IPS-18c (cell line): ENCODE results near the gene EVI5.
"Not testable (repeated sequence)": the region's sequence is repeated elsewhere in the genome, so short reads cannot be mapped to it uniquely, and the experiment has no call there.

Experiments
- H3K4me3 ChIP-seq: 2 replicates; pipeline ENCODE4 v1.7.0; 2013; ENCODE audit warnings: low read depth, mild to moderate bottlenecking, low read length, moderate library complexity; ENCODE audit not compliant: insufficient read depth
- H3K9me3 ChIP-seq: one replicate; pipeline ENCODE4 v1.6.1; 2013; ENCODE audit warnings: mild to moderate bottlenecking, low read length, moderate library complexity; ENCODE audit not compliant: control insufficient read depth, insufficient read depth

The EVI5 gene

GRCh38 chr1:92524944-92525590 is 259.8 kb downstream of the EVI5 start:
- H3K4me3 ChIP-seq, H3K9me3 ChIP-seq: not testable (repeated sequence)

GRCh38 chr1:92519043-92519442 is 265.9 kb downstream of the EVI5 start:
- no peak overlapping the region for H3K4me3 ChIP-seq

GRCh38 chr1:92516574-92516973 is 268.3 kb downstream of the EVI5 start:
- Histone ChIP-seq H3K4me3 (no peak overlapping the region), H3K9me3 (no peaks in the 10 kb centered on the region)

More at GRCh38 chr1:92519043-92519442, 265.9 kb downstream of the EVI5 start:
- H3K9me3 ChIP-seq, result no peaks in the 10 kb centered on the region

GRCh38 chr1:92515796-92516201 is 269.1 kb downstream of the EVI5 start:
- no peak overlapping the region for H3K4me3 ChIP-seq
- no peaks in the 10 kb centered on the region for H3K9me3 ChIP-seq

- Histone ChIP-seq H3K4me3 (no peak overlapping the region), H3K9me3 (no peaks in the 10 kb centered on the region)
Measured at GRCh38 chr1:92511541-92511940, 273.4 kb downstream of the EVI5 start.

GRCh38 chr1:92509619-92510018 is 275.3 kb downstream of the EVI5 start:
- H3K4me3 ChIP-seq, result no peak overlapping the region
- H3K9me3 ChIP-seq, result no peaks in the 10 kb centered on the region

- no peaks in the 10 kb centered on the region for H3K9me3 ChIP-seq
- no peak overlapping the region for H3K4me3 ChIP-seq
Measured at GRCh38 chr1:92505015-92505692, 279.8 kb downstream of the EVI5 start.

GRCh38 chr1:92504291-92505014 is 280.5 kb downstream of the EVI5 start:
- no peak overlapping the region for H3K4me3 ChIP-seq

GRCh38 chr1:92503926-92504285 is 281.0 kb downstream of the EVI5 start:
- Histone ChIP-seq H3K9me3 (no peaks in the 10 kb centered on the region), H3K4me3 (no peak overlapping the region)

More at GRCh38 chr1:92504291-92505014, 280.5 kb downstream of the EVI5 start:
- H3K9me3 ChIP-seq, result no peaks in the 10 kb centered on the region

- H3K4me3 ChIP-seq, result no peak overlapping the region
Measured at GRCh38 chr1:92503043-92503925, 281.6 kb downstream of the EVI5 start.

GRCh38 chr1:92502247-92502646 is 282.7 kb downstream of the EVI5 start:
- Histone ChIP-seq H3K4me3 (no peak overlapping the region), H3K9me3 (no peaks in the 10 kb centered on the region)

More at GRCh38 chr1:92503043-92503925, 281.6 kb downstream of the EVI5 start:
- no peaks in the 10 kb centered on the region for H3K9me3 ChIP-seq

GRCh38 chr1:92500552-92500951 is 284.4 kb downstream of the EVI5 start:
- Histone ChIP-seq H3K4me3 (no peak overlapping the region), H3K9me3 (no peaks in the 10 kb centered on the region)

- Histone ChIP-seq H3K9me3 (peaks cover 2% of the 10 kb centered on the region), H3K4me3 (no peak overlapping the region)
Measured at GRCh38 chr1:92495392-92496063, 289.4 kb downstream of the EVI5 start.

- Histone ChIP-seq H3K4me3 (no peak overlapping the region), H3K9me3 (peaks cover 3% of the 10 kb centered on the region)
Measured at GRCh38 chr1:92494485-92495141, 290.3 kb downstream of the EVI5 start.

- Histone ChIP-seq H3K9me3 (peaks cover 4% of the 10 kb centered on the region), H3K4me3 (no peak overlapping the region)
Measured at GRCh38 chr1:92493139-92493538, 291.8 kb downstream of the EVI5 start.

- H3K9me3 ChIP-seq, result peaks cover 2% of the 10 kb centered on the region
- H3K4me3 ChIP-seq, result no peak overlapping the region
Measured at GRCh38 chr1:92488832-92489231, 296.1 kb downstream of the EVI5 start.
